Sigmoid colon (tissue), 7 donors: ENCODE results near the gene NRXN3. TPM values are rescaled to one million over a fixed set of nuclear protein-coding genes. Genes with fewer than 3 reads are reported as not detected.
A peak's percentile ranks its signal among the peaks of the same experiment; 100 is the strongest.
"Not testable (repeated sequence)": the region's sequence is repeated elsewhere in the genome, so short reads cannot be mapped to it uniquely, and the experiment has no call there.

ENCODE experiments used
- DNase-seq: peaks from one replicate; pipeline ENCODE4 v3.0.0-alpha.2; 2019
- H3K27ac ChIP-seq, 4 donors: fragments of 200-600 bp; sonication (generic); one replicate each; pipeline ENCODE4 v1.5.1; 2016 to 2019; ENCODE audit warnings: mild to moderate bottlenecking in 1 of 4
- H3K27me3 ChIP-seq, 3 donors: fragments of 200-600 bp; sonication (generic); one replicate each; pipeline ENCODE4 v1.5.1; 2019; ENCODE audit warnings: mild to moderate bottlenecking in 1 of 3
- H3K36me3 ChIP-seq, 4 donors: fragments of 200-600 bp; sonication (generic); one replicate each; pipeline ENCODE4 v1.5.1; 2016 to 2019
- H3K4me1 ChIP-seq, 4 donors: fragments of 200-600 bp; sonication (generic); one replicate each; pipeline ENCODE4 v1.5.1; 2017 to 2019
- H3K4me3 ChIP-seq, 4 donors: fragments of 200-600 bp; sonication (generic); one replicate each; pipeline ENCODE4 v1.5.1; 2017 to 2019; ENCODE audit warnings: mild to moderate bottlenecking in 2 of 4, moderate library complexity in 1 of 4
- H3K9me3 ChIP-seq, 4 donors: fragments of 200-600 bp in 3 of 4; sonication (generic) in 3 of 4; one replicate each; pipeline versions ENCODE4 v1.5.1 to v1.6.1; 2013 to 2019
- CTCF ChIP-seq, 4 experiments: fragments of 450-650 bp in 3 of 4; fragments of 200-600 bp in 1 of 4; IDR thresholded peaks; one replicate each; pipeline ENCODE4 v1.5.1; 2016 to 2019; ENCODE audit warnings: antibody characterized with exemption in 4 of 4, mild to moderate bottlenecking in 3 of 4, moderate library complexity in 2 of 4
- EP300 ChIP-seq, 4 donors: sonication (generic); formaldehyde crosslinking; IDR thresholded peaks; one replicate each; pipeline ENCODE4 v1.6.1; 2017; ENCODE audit warnings: antibody characterized with exemption in 4 of 4
- POLR2A ChIP-seq, 2 donors: fragments of 450-650 bp; IDR thresholded peaks; one replicate each; pipeline ENCODE4 v1.6.1; 2016; ENCODE audit warnings: antibody characterized with exemption in 2 of 2, mild to moderate bottlenecking in 2 of 2, moderate library complexity in 2 of 2
- POLR2AphosphoS5 ChIP-seq, 4 donors: sonication (generic); formaldehyde crosslinking; IDR thresholded peaks; one replicate each; pipeline ENCODE4 v1.6.1; 2017; ENCODE audit warnings: antibody characterized with exemption in 4 of 4
- WGBS, 2 donors: extraction: QIAGEN DNeasy Blood & Tissue Kit; methylation state at CpG; one replicate each; pipeline ENCODE4 v1.1.7; 2013; 5-methylcytosine and 5-hydroxymethylcytosine counted together
- intact Hi-C: fragments of 100-400 bp; cut with DNase I; formaldehyde crosslinking; loops from one replicate; pipeline ENCODE4 v1.15.1; 2023
- polyA plus RNA-seq, 3 donors: library from polyadenylated mRNA; stranded (reverse); fragments of 200-250 nt; gene quantifications; one replicate each; pipeline ENCODE4 v1.2.3, GENCODE V29; 2013
- total RNA-seq, 4 donors: library from RNA; depleted of rRNA; stranded (reverse); fragments of >200 nt; gene quantifications; one replicate each; pipeline ENCODE4 v1.1.0, GENCODE V29; 2016
- donor health status: healthy with polysubstance abuse.
- donor health status: Bipolar disorder and iron deficiency.
- donor health status: healthy.

The NRXN3 gene
- total and polyA plus RNA-seq, 7 donors: 0.23 to 46.3 (median 23.2) TPM

- intact Hi-C loops: loop anchor here (2.0 kb wide), 1 partner anchor 703 kb away; no protein-coding TSS in a partner anchor
- WGBS, 2 donors: 32 to 42% methylated on average over 16 of the region's 16 CpGs
- Histone ChIP-seq H3K4me1 (no peaks in the 10 kb centered on the region), H3K27me3 (no peaks in the 10 kb centered on the region), H3K27ac (no peak overlapping the region), H3K9me3 (no peaks in the 10 kb centered on the region), H3K36me3 (no peaks in the 10 kb centered on the region), H3K4me3 (peak overlapping the region in 2 of 4 donors; percentile 25 to 36)
- no peak for TF ChIP-seq POLR2A (IDR thresholded peaks at IDR 0.05)
- TF ChIP-seq POLR2AphosphoS5 (IDR thresholded peaks at IDR 0.05): no peak
- no peak for TF ChIP-seq EP300 (IDR thresholded peaks at IDR 0.05)
- TF ChIP-seq CTCF (IDR thresholded peaks at IDR 0.05): peak in 3 of 4 experiments; percentile 26 to 53 (median 44)
- peak; percentile 72 for DNase-seq
Observed at GRCh38 chr14:78566026-78566858, 396.1 kb downstream of the NRXN3 start.

DNA sequence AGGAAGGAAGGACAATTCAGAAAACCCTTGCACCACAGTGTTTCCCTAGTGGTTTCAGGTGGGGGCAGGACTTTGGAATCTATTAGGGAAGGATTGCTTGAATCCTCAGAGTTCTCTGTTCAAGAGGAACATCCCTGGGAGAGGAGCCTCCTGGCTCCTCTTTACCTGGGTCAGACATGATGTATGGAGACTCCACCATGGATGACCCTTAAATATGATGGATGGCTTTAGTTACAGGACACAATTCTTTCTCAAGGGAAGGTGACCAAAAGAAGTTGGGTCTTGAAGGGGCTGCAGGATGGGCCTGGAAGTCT lies 396.6 kb downstream of the NRXN3 start:
- no peaks in the 10 kb centered on the region for H3K9me3 ChIP-seq
- no peak for DNase-seq
- H3K27ac ChIP-seq: no peak overlapping the region
- intact Hi-C loops: loop anchor here (2.0 kb wide), 1 partner anchor 704 kb away; no protein-coding TSS in a partner anchor
- TF ChIP-seq POLR2A (IDR thresholded peaks at IDR 0.05) (no peak), EP300 (IDR thresholded peaks at IDR 0.05) (no peak), CTCF (IDR thresholded peaks at IDR 0.05) (no peak), POLR2AphosphoS5 (IDR thresholded peaks at IDR 0.05) (no peak)
- H3K4me1 ChIP-seq: no peaks in the 10 kb centered on the region
- no peaks in the 10 kb centered on the region for H3K27me3 ChIP-seq
- H3K4me3 ChIP-seq: no peak overlapping the region
- H3K36me3 ChIP-seq: no peaks in the 10 kb centered on the region

DNA sequence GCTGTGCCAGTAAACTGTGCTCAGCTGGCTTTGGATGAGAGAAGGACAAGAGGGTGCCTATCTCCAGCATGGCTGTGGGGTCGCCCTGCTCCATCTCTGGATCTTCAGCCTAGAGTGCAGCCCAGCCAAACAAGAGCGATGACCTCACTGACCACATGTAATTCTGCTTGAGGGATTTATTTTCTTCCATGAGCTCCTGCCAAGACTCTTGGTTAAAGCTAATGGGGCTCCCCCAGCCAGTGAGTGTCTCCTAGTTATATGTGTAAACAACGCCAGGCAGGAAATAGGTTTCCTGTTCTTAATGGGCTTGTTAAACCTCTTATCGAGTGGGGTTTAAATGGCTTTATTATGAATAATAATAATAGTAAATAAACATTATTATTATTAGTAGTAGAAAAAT lies 397.2 kb downstream of the NRXN3 start:
- no peak overlapping the region for H3K27ac ChIP-seq
- H3K4me1 ChIP-seq: no peaks in the 10 kb centered on the region
- no peak for DNase-seq
- H3K27me3 ChIP-seq: no peaks in the 10 kb centered on the region
- no peak overlapping the region for H3K4me3 ChIP-seq
- intact Hi-C loops: loop anchor here (2.0 kb wide), 1 partner anchor 705 kb away; no protein-coding TSS in a partner anchor
- H3K9me3 ChIP-seq: no peaks in the 10 kb centered on the region
- no peak for TF ChIP-seq CTCF (IDR thresholded peaks at IDR 0.05)
- TF ChIP-seq POLR2AphosphoS5 (IDR thresholded peaks at IDR 0.05): no peak
- no peak for TF ChIP-seq POLR2A (IDR thresholded peaks at IDR 0.05)
- TF ChIP-seq EP300 (IDR thresholded peaks at IDR 0.05): no peak
- WGBS, 2 donors: 43 to 69% methylated on average over 4 of the region's 4 CpGs
- H3K36me3 ChIP-seq: no peaks in the 10 kb centered on the region

DNA sequence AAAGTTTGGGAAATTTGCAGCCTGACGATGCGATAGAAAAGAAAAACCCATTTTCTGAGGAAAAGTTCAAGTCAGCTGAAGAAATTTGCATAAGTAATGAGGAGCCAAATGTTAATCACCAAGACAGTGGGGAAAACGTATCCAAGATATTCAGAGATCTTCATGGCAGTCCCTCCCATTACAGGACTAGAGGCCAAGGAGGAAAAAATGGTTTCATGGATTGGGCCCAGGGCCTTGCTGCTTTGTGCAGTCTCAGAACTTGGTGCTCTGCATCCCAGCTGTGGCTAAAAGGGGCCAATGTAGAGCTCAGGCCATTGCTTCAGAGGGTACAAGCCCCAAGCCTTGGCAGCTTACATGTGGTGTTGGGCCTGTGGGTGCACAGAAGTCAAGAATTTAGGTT lies 403.6 kb downstream of the NRXN3 start:
- DNase-seq, H3K36me3 ChIP-seq, H3K9me3 ChIP-seq, H3K4me3 ChIP-seq, H3K27ac ChIP-seq, H3K4me1 ChIP-seq, intact Hi-C loops, H3K27me3 ChIP-seq: not testable (repeated sequence)
- 91 to 93% methylated on average over 3 of the region's 3 CpGs for whole genome bisulfite sequencing, 2 donors

- Histone ChIP-seq H3K4me1 (no peaks in the 10 kb centered on the region), H3K36me3 (no peaks in the 10 kb centered on the region), H3K27ac (no peak overlapping the region), H3K4me3 (no peak overlapping the region), H3K27me3 (no peaks in the 10 kb centered on the region), H3K9me3 (peaks cover 0 to 4% (median under 1%) of the 10 kb centered on the region in 4 donors)
- TF ChIP-seq EP300 (IDR thresholded peaks at IDR 0.05): no peak
- no peak for TF ChIP-seq POLR2AphosphoS5 (IDR thresholded peaks at IDR 0.05)
- TF ChIP-seq POLR2A (IDR thresholded peaks at IDR 0.05): no peak
- TF ChIP-seq CTCF (IDR thresholded peaks at IDR 0.05): no peak
- intact Hi-C loops: no loop called here
- no peak for DNase-seq
- WGBS, 2 donors: 72 to 79% methylated on average over 5 of the region's 5 CpGs
Observed at GRCh38 chr14:78576437-78577166, 406.4 kb downstream of the NRXN3 start.
